Osteoblast (primary cell): ENCODE measurements around the gene MICB. TPM values are rescaled to one million over a fixed set of nuclear protein-coding genes. Genes with fewer than 3 reads are reported as not detected.
A peak's percentile ranks its signal among the peaks of the same experiment; 100 is the strongest.

ENCODE experiments used
- DNase-seq: peaks from one replicate; pipeline ENCODE4 v3.0.0; 2011; ENCODE audit warnings: low spot score, mixed read lengths; ENCODE audit not compliant: insufficient read length; ENCODE audit errors: missing footprints
- H2AFZ ChIP-seq: 2 replicates; pipeline ENCODE4 v1.6.0; 2011; ENCODE audit warnings: mild to moderate bottlenecking, low read length
- H3K27ac ChIP-seq: 2 replicates; pipeline ENCODE4 v1.5.1; 2011; ENCODE audit warnings: mild to moderate bottlenecking, low read depth, low read length, moderate library complexity
- H3K27me3 ChIP-seq: 2 replicates; pipeline ENCODE4 v1.6.0; 2012; ENCODE audit warnings: mild to moderate bottlenecking, control low read depth, inconsistent platforms, low read length, moderate library complexity; ENCODE audit not compliant: insufficient read depth
- H3K36me3 ChIP-seq: 2 replicates; pipeline ENCODE4 v1.5.1; 2011; ENCODE audit warnings: mild to moderate bottlenecking, low read length, control low read depth, moderate library complexity; ENCODE audit not compliant: insufficient read depth
- H3K4me1 ChIP-seq: 2 replicates; pipeline ENCODE4 v1.5.1; 2011; ENCODE audit warnings: mild to moderate bottlenecking, low read length, control low read depth, moderate library complexity; ENCODE audit not compliant: insufficient read depth
- H3K4me2 ChIP-seq: 2 replicates; pipeline ENCODE4 v1.6.0; 2011; ENCODE audit warnings: mild to moderate bottlenecking, low read length; ENCODE audit not compliant: insufficient read depth
- H3K4me3 ChIP-seq: fragments of 200-600 bp; sonication (generic); 3 replicates; pipeline ENCODE4 v1.5.1; 2012; ENCODE audit warnings: mild to moderate bottlenecking, low read length, inconsistent platforms; ENCODE audit not compliant: insufficient read depth
- H3K79me2 ChIP-seq: 2 replicates; pipeline ENCODE4 v1.6.0; 2012; ENCODE audit warnings: mild to moderate bottlenecking, low read length, control low read depth, inconsistent platforms; ENCODE audit not compliant: insufficient read depth
- H3K9me3 ChIP-seq: 2 replicates; pipeline ENCODE4 v1.5.1; 2011; ENCODE audit warnings: low read depth, low read length, control low read depth
- H4K20me1 ChIP-seq: 2 replicates; pipeline ENCODE4 v1.6.0; 2012; ENCODE audit warnings: mild to moderate bottlenecking, low read length, control low read depth; ENCODE audit not compliant: insufficient read depth
- CTCF ChIP-seq: IDR thresholded peaks from 2 replicates; pipeline ENCODE4 v1.5.1; 2011; ENCODE audit warnings: mild to moderate bottlenecking, low read depth, low read length, moderate library complexity; ENCODE audit errors: extremely low read depth
- total RNA-seq: library from RNA; depleted of rRNA; stranded (reverse); fragments of >200 nt; gene quantifications from 2 replicates; pipeline ENCODE4 v1.2.3, GENCODE V29; 2012

Gene MICB
- total RNA-seq, 1 donor = 14.1 TPM

DNA sequence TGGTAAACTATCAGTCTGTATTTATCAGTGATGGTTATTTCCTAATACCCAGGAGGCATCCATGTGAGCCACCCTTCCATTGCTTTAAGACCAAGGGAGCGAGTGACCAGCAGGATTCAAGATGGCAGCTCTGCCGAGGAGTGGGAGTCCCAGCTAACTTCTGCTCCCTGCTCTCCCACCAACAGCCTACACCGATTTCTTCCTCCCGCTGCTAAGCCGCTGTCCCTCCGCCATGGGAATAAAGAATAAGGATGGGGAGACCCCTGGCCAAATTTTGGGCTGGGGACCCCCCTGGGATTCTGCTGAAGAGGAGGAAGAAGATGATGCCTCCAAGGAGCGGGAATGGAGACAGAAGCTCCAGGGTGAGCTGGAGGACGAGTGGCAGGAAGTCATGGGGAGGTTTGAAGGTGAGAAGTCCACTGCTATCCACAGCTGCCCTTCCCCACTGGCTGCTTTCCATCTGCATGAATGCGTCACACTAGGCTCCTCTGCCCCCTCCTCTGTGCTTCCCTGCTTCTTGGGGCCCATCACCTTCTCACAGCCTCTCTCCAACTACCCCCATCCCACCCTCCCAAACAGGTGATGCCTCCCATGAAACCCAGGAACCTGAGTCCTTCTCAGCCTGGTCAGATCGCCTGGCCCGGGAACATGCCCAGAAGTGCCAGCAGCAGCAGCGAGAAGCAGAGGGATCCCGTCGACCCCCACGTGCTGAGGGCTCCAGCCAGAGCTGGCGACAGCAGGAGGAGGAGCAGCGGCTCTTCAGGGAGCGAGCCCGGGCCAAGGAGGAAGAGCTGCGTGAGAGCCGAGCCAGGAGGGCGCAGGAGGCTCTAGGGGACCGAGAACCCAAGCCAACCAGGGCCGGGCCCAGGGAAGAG, 59.7 kb downstream of the MICB start:
- Histone ChIP-seq H3K36me3 (peaks cover 11% of the 10 kb centered on the region), H3K4me3 (no peak overlapping the region), H2AFZ (no peak overlapping the region), H3K4me2 (no peak overlapping the region), H3K9me3 (no peaks in the 10 kb centered on the region), H3K27ac (no peak overlapping the region), H3K79me2 (peaks cover 5% of the 10 kb centered on the region), H3K27me3 (no peaks in the 10 kb centered on the region), H4K20me1 (no peaks in the 10 kb centered on the region), H3K4me1 (peaks cover 25% of the 10 kb centered on the region)
- no peak for TF ChIP-seq CTCF
- no peak for DNase-seq

- Histone ChIP-seq H3K9me3 (no peaks in the 10 kb centered on the region), H3K27ac (no peak overlapping the region), H4K20me1 (no peaks in the 10 kb centered on the region), H3K36me3 (peaks cover 11% of the 10 kb centered on the region), H3K4me3 (no peak overlapping the region), H2AFZ (no peak overlapping the region), H3K4me1 (peaks cover 31% of the 10 kb centered on the region), H3K4me2 (no peak overlapping the region), H3K27me3 (no peaks in the 10 kb centered on the region), H3K79me2 (peaks cover 5% of the 10 kb centered on the region)
- no peak for DNase-seq
- TF ChIP-seq CTCF = no peak
Observed at GRCh38 chr6:31558318-31558625, 60.3 kb downstream of the MICB start.

DNA sequence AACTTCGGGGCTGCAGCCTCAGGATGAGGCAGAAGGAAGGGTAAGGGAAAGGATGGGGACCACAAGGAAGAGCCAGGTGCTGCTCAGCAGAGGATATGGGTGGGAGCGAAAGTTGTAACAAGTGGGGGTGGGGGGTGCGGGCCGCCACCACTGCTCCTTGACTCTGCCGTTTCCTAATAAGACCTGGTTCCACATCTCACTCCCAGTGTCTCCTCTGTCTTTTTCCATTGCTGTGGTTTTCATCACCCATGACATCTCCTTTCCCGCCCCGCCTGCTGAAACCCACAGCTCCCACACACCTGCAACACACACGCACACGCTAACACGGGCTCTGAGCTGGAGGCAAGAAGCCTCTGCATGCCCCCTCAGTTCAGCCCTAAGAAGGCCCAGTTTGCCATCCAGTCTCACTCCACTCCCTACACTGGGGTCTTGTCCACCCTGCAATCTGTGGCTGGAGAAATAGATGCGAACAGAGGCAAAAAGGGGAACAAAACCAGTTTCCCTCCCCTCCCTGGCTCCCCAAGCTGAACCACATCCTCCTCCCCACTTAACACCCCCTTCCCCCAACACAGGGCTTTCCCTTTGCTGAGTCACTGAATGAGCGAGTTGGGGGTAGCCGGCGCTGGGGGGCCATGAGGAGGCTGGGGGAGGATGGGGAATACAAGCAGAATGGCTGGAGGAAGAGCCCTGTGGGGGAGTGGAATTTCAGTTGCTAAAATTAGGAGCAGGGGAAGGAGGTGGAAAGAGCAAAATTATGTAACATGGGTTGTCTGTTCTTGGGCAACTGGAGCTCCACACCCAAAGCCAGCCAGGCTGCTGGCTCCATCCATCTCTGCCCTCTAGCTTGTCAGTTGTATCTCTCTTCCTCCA, 60.9 kb downstream of the MICB start:
- H4K20me1 ChIP-seq = no peaks in the 10 kb centered on the region
- TF ChIP-seq CTCF = no peak
- H3K4me3 ChIP-seq = no peak overlapping the region
- H3K4me1 ChIP-seq = peaks cover 36% of the 10 kb centered on the region
- peaks cover 5% of the 10 kb centered on the region for H3K79me2 ChIP-seq
- peak overlapping the region; percentile 64 for H3K27ac ChIP-seq
- peak overlapping the region; percentile 44 for H3K4me2 ChIP-seq
- H3K27me3 ChIP-seq = no peaks in the 10 kb centered on the region
- DNase-seq = peak; percentile 65
- H3K36me3 ChIP-seq = peaks cover 9% of the 10 kb centered on the region
- no peak overlapping the region for H2AFZ ChIP-seq
- no peaks in the 10 kb centered on the region for H3K9me3 ChIP-seq

GRCh38 chr6:31559606-31559957, 61.6 kb downstream of the MICB start:
- TF ChIP-seq CTCF = no peak
- H3K4me1 ChIP-seq = peaks cover 36% of the 10 kb centered on the region
- peaks cover 8% of the 10 kb centered on the region for H3K36me3 ChIP-seq
- peak overlapping the region; percentile 44 for H3K4me2 ChIP-seq
- no peak overlapping the region for H2AFZ ChIP-seq
- H3K79me2 ChIP-seq = peaks cover 5% of the 10 kb centered on the region
- peak overlapping the region; percentile 64 for H3K27ac ChIP-seq
- H3K4me3 ChIP-seq = no peak overlapping the region
- DNase-seq = peak; percentile 67
- no peaks in the 10 kb centered on the region for H3K9me3 ChIP-seq
- H3K27me3 ChIP-seq = no peaks in the 10 kb centered on the region
- no peaks in the 10 kb centered on the region for H4K20me1 ChIP-seq
